Measurements from ENCODE around the gene VPS39. TPM values are rescaled to one million over a fixed set of nuclear protein-coding genes. Genes with fewer than 3 reads are reported as not detected.

VPS39 gene
- total RNA-seq, 4 donors from 2014 or later = 105 to 354 (median 153) TPM

GRCh38 chr15:42121682-42122081 is 86.4 kb downstream of the VPS39 start:
- intact Hi-C loops (cut with DNase I; ENCODE audit: low total_unique reads) = no loop called here
- H3K9me3 ChIP-seq = no peaks in the 10 kb centered on the region
- in situ Hi-C loops (cut with MboI; ENCODE audit: low pct_ligation_motif_present in 1 of 4, low pct_unique_long_range_greater_than_20kb in 1 of 4, low sequenced_read_pairs in 3 of 4) = no loop called here
- no peak overlapping the region for H3K27ac ChIP-seq
- no peaks in the 10 kb centered on the region for H3K36me3 ChIP-seq
- H3K27me3 ChIP-seq = no peaks in the 10 kb centered on the region
- no peak overlapping the region for H3K4me3 ChIP-seq
- no peak for DNase-seq
- no peak for TF ChIP-seq POLR2AphosphoS5 (IDR thresholded peaks at IDR 0.05)
- no peak for TF ChIP-seq EP300 (IDR thresholded peaks at IDR 0.05; ENCODE audit: low read depth)
- peaks cover 0 to 6% (median 5%) of the 10 kb centered on the region in 4 donors for H3K4me1 ChIP-seq
- WGBS, 2 donors (ENCODE audit: low coverage in 1 of 2) = 56% methylated on average over 1 of the region's 2 CpGs; no CpG with 5 or more reads in 1 of the 2 donors

- TF ChIP-seq POLR2A (IDR thresholded peaks at IDR 0.05) (no peak), EP300 (IDR thresholded peaks at IDR 0.05; ENCODE audit: low read depth) (no peak), CTCF (IDR thresholded peaks at IDR 0.05) (no peak), POLR2AphosphoS5 (IDR thresholded peaks at IDR 0.05) (no peak)
- in situ Hi-C loops (cut with MboI; ENCODE audit: low pct_ligation_motif_present in 1 of 4, low pct_unique_long_range_greater_than_20kb in 1 of 4, low sequenced_read_pairs in 3 of 4) (no loop called here), intact Hi-C loops (cut with DNase I; ENCODE audit: low total_unique reads) (no loop called here)
- Histone ChIP-seq H3K27me3 (no peaks in the 10 kb centered on the region), H3K4me1 (peaks cover 0 to 6% (median 5%) of the 10 kb centered on the region in 4 donors), H3K27ac (no peak overlapping the region), H3K9me3 (no peaks in the 10 kb centered on the region), H3K4me3 (no peak overlapping the region), H3K36me3 (no peaks in the 10 kb centered on the region)
- no peak for DNase-seq
- WGBS, 2 donors (ENCODE audit: low coverage in 1 of 2) = 91 to 100% methylated on average over 1 to 6 of the region's 6 CpGs
Measured at GRCh38 chr15:42121021-42121420, 87.1 kb downstream of the VPS39 start.

GRCh38 chr15:42120285-42120684 is 87.8 kb downstream of the VPS39 start:
- WGBS, 2 donors (ENCODE audit: low coverage in 1 of 2) = 67 to 80% methylated on average over 1 of the region's 1 CpG
- Histone ChIP-seq H3K4me3 (no peak overlapping the region), H3K27me3 (no peaks in the 10 kb centered on the region), H3K36me3 (no peaks in the 10 kb centered on the region), H3K9me3 (no peaks in the 10 kb centered on the region), H3K27ac (no peak overlapping the region), H3K4me1 (peaks cover 0 to 6% (median 5%) of the 10 kb centered on the region in 4 donors)
- in situ Hi-C loops (cut with MboI; ENCODE audit: low pct_ligation_motif_present in 1 of 4, low pct_unique_long_range_greater_than_20kb in 1 of 4, low sequenced_read_pairs in 3 of 4) (no loop called here), intact Hi-C loops (cut with DNase I; ENCODE audit: low total_unique reads) (no loop called here)
- DNase-seq = no peak
- TF ChIP-seq EP300 (IDR thresholded peaks at IDR 0.05; ENCODE audit: low read depth) = no peak
- TF ChIP-seq POLR2AphosphoS5 (IDR thresholded peaks at IDR 0.05) = no peak

- WGBS, 2 donors (ENCODE audit: low coverage in 1 of 2) = 49 to 53% methylated on average over 3 to 5 of the region's 5 CpGs
- Histone ChIP-seq H3K4me1 (peaks cover 0 to 6% (median 5%) of the 10 kb centered on the region in 4 donors), H3K27me3 (no peaks in the 10 kb centered on the region), H3K9me3 (no peaks in the 10 kb centered on the region), H3K27ac (peak overlapping the region; percentile 13 to 66 (median 58)), H3K4me3 (no peak overlapping the region), H3K36me3 (no peaks in the 10 kb centered on the region)
- TF ChIP-seq POLR2A (IDR thresholded peaks at IDR 0.05) = no peak
- TF ChIP-seq POLR2AphosphoS5 (IDR thresholded peaks at IDR 0.05) = no peak
- TF ChIP-seq CTCF (IDR thresholded peaks at IDR 0.05) = no peak
- TF ChIP-seq EP300 (IDR thresholded peaks at IDR 0.05; ENCODE audit: low read depth) = no peak
- no peak for DNase-seq
- intact Hi-C loops (cut with DNase I; ENCODE audit: low total_unique reads) (no loop called here), in situ Hi-C loops (cut with MboI; ENCODE audit: low pct_ligation_motif_present in 1 of 4, low pct_unique_long_range_greater_than_20kb in 1 of 4, low sequenced_read_pairs in 3 of 4) (no loop called here)
Measured at GRCh38 chr15:42119446-42119760, 88.7 kb downstream of the VPS39 start.

- no peaks in the 10 kb centered on the region for H3K9me3 ChIP-seq
- in situ Hi-C loops (cut with MboI; ENCODE audit: low pct_ligation_motif_present in 1 of 4, low pct_unique_long_range_greater_than_20kb in 1 of 4, low sequenced_read_pairs in 3 of 4) = no loop called here
- intact Hi-C loops (cut with DNase I; ENCODE audit: low total_unique reads) = no loop called here
- TF ChIP-seq POLR2A (IDR thresholded peaks at IDR 0.05) (no peak), EP300 (IDR thresholded peaks at IDR 0.05; ENCODE audit: low read depth) (no peak), POLR2AphosphoS5 (IDR thresholded peaks at IDR 0.05) (no peak), CTCF (IDR thresholded peaks at IDR 0.05) (no peak)
- H3K4me3 ChIP-seq = no peak overlapping the region
- DNase-seq = peak; percentile 41
- no peaks in the 10 kb centered on the region for H3K36me3 ChIP-seq
- H3K27me3 ChIP-seq = no peaks in the 10 kb centered on the region
- H3K27ac ChIP-seq = peak overlapping the region; percentile 13 to 66 (median 58)
- H3K4me1 ChIP-seq = peaks cover 0 to 6% (median 5%) of the 10 kb centered on the region in 4 donors
- 19 to 21% methylated on average over 6 to 10 of the region's 10 CpGs for WGBS, 2 donors (ENCODE audit: low coverage in 1 of 2)
Measured at GRCh38 chr15:42118650-42119445, 89.3 kb downstream of the VPS39 start.
